PC-3 (cell line): ENCODE results near the gene PALD1. TPM values are rescaled to one million over a fixed set of nuclear protein-coding genes. Genes with fewer than 3 reads are reported as not detected.

Source experiments
- ATAC-seq: fragments of 200-7000 bp; cut with Tn5 transposase; 2 replicates; pipeline ENCODE4 v1.9.1; 2020; ENCODE audit warnings: mild to moderate bottlenecking, moderate library complexity
- BruUV-seq: library from RNA; stranded (reverse); fragments of 400-500 nt; replicated peaks from 2 replicates; lab custom pipeline; 2021; lab: Mats Ljungman, UMichigan
- CTCF ChIA-PET: fragments of 300-600 bp; sonication (Branson Sonifier 250); formaldehyde crosslinking; loops from one replicate; lab custom pipeline; 2022; ENCODE audit warnings: antibody characterized with exemption; lab: Charles Lee
- POLR2A ChIA-PET: fragments of 300-600 bp; sonication (Branson Sonifier 250); formaldehyde crosslinking; loops from one replicate; lab custom pipeline; 2022; ENCODE audit warnings: antibody characterized with exemption; ENCODE audit not compliant: unreplicated experiment; lab: Charles Lee
- DNase-seq: peaks from one replicate; pipeline ENCODE4 v3.0.0-alpha.2; 2015
- H2AFZ ChIP-seq: fragments of 300-600 bp; sonication (generic); 2 replicates; pipeline ENCODE4 v1.6.0; 2016; ENCODE audit warnings: antibody characterized with exemption, low read length
- H3F3A ChIP-seq: fragments of 300-600 bp; sonication (generic); one replicate; pipeline ENCODE4 v1.6.0; 2017; ENCODE audit warnings: antibody characterized with exemption, low read length, control low read depth, mild to moderate bottlenecking; ENCODE audit not compliant: unreplicated experiment
- H3K27ac ChIP-seq: fragments of 300-600 bp; sonication (generic); 2 replicates; pipeline ENCODE4 v1.5.1; 2016; ENCODE audit warnings: mild to moderate bottlenecking, low read length
- H3K27me3 ChIP-seq: fragments of 300-600 bp; sonication (generic); 2 replicates; pipeline ENCODE4 v1.6.1; 2016; ENCODE audit warnings: low read length, mixed read lengths
- H3K36me3 ChIP-seq: fragments of 300-600 bp; sonication (generic); 2 replicates; pipeline ENCODE4 v1.6.1; 2016; ENCODE audit warnings: low read depth, mixed run types, low read length, mixed read lengths
- H3K4me1 ChIP-seq: fragments of 300-600 bp; sonication (generic); 2 replicates; pipeline ENCODE4 v1.5.1; 2016; ENCODE audit warnings: low read length; ENCODE audit not compliant: insufficient read depth
- H3K4me2 ChIP-seq: fragments of 300-600 bp; sonication (generic); 2 replicates; pipeline ENCODE4 v1.6.0; 2016; ENCODE audit warnings: low read length
- H3K4me3 ChIP-seq: fragments of 300-600 bp; sonication (generic); 2 replicates; pipeline ENCODE4 v1.5.1; 2016; ENCODE audit warnings: mild to moderate bottlenecking, low read length, mixed read lengths
- H3K79me2 ChIP-seq: fragments of 300-600 bp; sonication (generic); 2 replicates; pipeline ENCODE4 v1.6.1; 2017; ENCODE audit warnings: low read length, mixed read lengths
- H3K9ac ChIP-seq: fragments of 300-600 bp; sonication (generic); 2 replicates; pipeline ENCODE4 v1.6.0; 2016; ENCODE audit warnings: mild to moderate bottlenecking, low read length
- H3K9me2 ChIP-seq: fragments of 300-600 bp; sonication (generic); replicated peaks from 2 replicates; pipeline ENCODE4 v1.6.1; 2016; ENCODE audit warnings: mixed run types, low read length, mixed read lengths
- H3K9me3 ChIP-seq: fragments of 300-600 bp; sonication (generic); 2 replicates; pipeline ENCODE4 v1.6.1; 2016; ENCODE audit warnings: low read length, mixed read lengths
- H4K20me1 ChIP-seq: fragments of 300-600 bp; sonication (generic); 2 replicates; pipeline ENCODE4 v1.6.1; 2016; ENCODE audit warnings: low read length, mixed read lengths
- CTCF ChIP-seq: fragments of 300-600 bp; sonication (generic); conservative IDR thresholded peaks from 2 replicates; pipeline ENCODE4 v1.5.1; 2017; ENCODE audit warnings: antibody characterized with exemption, low read depth, mild to moderate bottlenecking, low read length
- EZH2 ChIP-seq: fragments of 300-600 bp; sonication (generic); IDR thresholded peaks from one replicate; pipeline ENCODE4 v1.6.1; 2017; ENCODE audit warnings: antibody characterized with exemption, mild to moderate bottlenecking, low read length; ENCODE audit not compliant: unreplicated experiment
- EZH2phosphoT487 ChIP-seq: fragments of 300-600 bp; sonication (generic); IDR thresholded peaks from 2 replicates; pipeline ENCODE4 v1.6.1; 2018; ENCODE audit warnings: mild to moderate bottlenecking, antibody characterized with exemption, low read length, borderline replicate concordance
- intact Hi-C: fragments of 100-400 bp; cut with micrococcal nuclease; formaldehyde crosslinking; loops from 2 replicates; pipeline ENCODE4 v1.9.0; 2023
- total RNA-seq: library from RNA; depleted of rRNA; stranded (reverse); fragments of >200 nt; gene quantifications from 2 replicates; pipeline ENCODE4 v1.2.3, GENCODE V29; 2014

The PALD1 gene
- total RNA-seq, 1 experiment from 2014 or later: 0.80 TPM

DNA sequence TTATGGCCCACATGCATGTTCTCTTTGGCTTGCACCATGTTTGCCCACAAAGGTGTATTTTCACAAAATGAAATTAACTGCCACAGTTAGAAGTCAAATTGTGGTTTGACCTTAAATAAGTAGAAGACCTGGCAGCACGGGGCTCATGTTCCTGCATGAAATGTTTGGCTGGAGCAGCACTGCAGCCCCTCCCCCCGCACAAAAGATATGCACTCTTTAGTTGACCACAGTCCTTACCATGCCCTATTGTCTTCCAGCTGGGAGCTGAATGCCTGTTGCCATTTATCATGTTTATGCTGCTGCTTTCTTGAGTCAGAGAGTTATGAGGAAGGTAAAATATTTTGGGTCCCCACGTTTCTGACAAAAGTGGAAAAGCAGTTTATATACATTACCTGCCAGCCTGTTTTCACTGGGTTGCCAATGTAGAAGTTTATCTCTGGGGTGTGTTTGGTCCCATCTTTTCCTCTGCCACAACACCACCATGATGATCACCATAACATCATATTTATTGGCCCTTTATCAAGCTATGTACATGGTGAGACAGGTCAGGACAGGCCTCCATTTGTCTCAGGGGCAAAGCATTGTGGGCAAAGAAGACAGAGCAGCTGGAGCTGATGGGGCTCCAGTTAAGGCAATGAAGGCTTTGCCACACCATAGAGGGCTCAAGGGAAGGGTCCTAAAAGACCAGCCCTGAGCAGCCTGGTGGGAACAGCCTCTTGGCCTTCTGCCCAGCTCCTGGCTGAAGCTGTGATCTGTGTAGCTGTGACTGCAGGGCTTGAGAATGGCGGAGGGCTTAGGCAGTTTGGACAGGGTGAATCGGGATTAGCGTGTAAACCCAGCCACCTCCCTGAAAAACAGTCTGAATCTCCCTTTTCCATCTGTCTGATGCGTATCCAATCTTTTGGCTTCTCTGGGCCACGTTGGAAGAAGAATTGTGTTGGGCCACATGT lies 118.6 kb downstream of the PALD1 start:
- no peaks in the 10 kb centered on the region for H3K9me3 ChIP-seq
- no peak overlapping the region for H3K4me2 ChIP-seq
- peaks cover 5% of the 10 kb centered on the region; the same call in 1 of the 2 replicates for H3K4me1 ChIP-seq
- no peak overlapping the region for H3K27ac ChIP-seq
- BruUV-seq: no TSS peak
- DNase-seq (no peak), ATAC-seq (no peak)
- no peak overlapping the region for H2AFZ ChIP-seq
- no peaks in the 10 kb centered on the region for H3K36me3 ChIP-seq
- H3K79me2 ChIP-seq: no peaks in the 10 kb centered on the region
- no peaks in the 10 kb centered on the region for H3F3A ChIP-seq
- H3K9ac ChIP-seq: no peak overlapping the region
- no peak overlapping the region for H3K4me3 ChIP-seq
- intact Hi-C loops: no loop called here
- ChIA-PET POLR2A (no interaction called here), CTCF (interaction anchor here (0.5 kb wide), 1 partner anchor 163 kb away, joined by 5 read pairs; no protein-coding TSS in a partner anchor)
- H4K20me1 ChIP-seq: no peaks in the 10 kb centered on the region
- TF ChIP-seq EZH2phosphoT487 (no peak), CTCF (no peak), EZH2 (no peak)
- no peaks in the 10 kb centered on the region for H3K27me3 ChIP-seq
- no peaks in the 10 kb centered on the region for H3K9me2 ChIP-seq

- Histone ChIP-seq H3K4me3 (no peak overlapping the region), H3K4me1 (no peaks in the 10 kb centered on the region), H3K36me3 (no peaks in the 10 kb centered on the region), H3K27me3 (no peaks in the 10 kb centered on the region), H3K27ac (no peak overlapping the region), H3K4me2 (no peak overlapping the region), H3K9me3 (no peaks in the 10 kb centered on the region), H2AFZ (no peak overlapping the region), H3F3A (no peaks in the 10 kb centered on the region), H3K9me2 (no peaks in the 10 kb centered on the region), H4K20me1 (no peaks in the 10 kb centered on the region), H3K9ac (no peak overlapping the region), H3K79me2 (no peaks in the 10 kb centered on the region)
- BruUV-seq: no TSS peak
- intact Hi-C loops: no loop called here
- TF ChIP-seq CTCF (no peak), EZH2phosphoT487 (no peak), EZH2 (no peak)
- ChIA-PET POLR2A (no interaction called here), CTCF (interaction anchor here (0.5 kb wide), 1 partner anchor 162 kb away, joined by 5 read pairs; no protein-coding TSS in a partner anchor)
- ATAC-seq: no peak
- DNase-seq: no peak
Observed at GRCh38 chr10:70597856-70598815, 119.6 kb downstream of the PALD1 start.
